ENCODE data around the gene SPOCK1.

GRCh38 chr5:137333475-137333874 is 165.7 kb downstream of the SPOCK1 start:
- no peak for TF ChIP-seq CTCF (IDR thresholded peaks at IDR 0.05)
- no peak for TF ChIP-seq POLR2A (IDR thresholded peaks at IDR 0.05)

Data from Peyer's patch (tissue), 4 donors.